HepG2 (cell line): Measurements from ENCODE around the gene LARP1. TPM values are rescaled to one million over a fixed set of nuclear protein-coding genes. Genes with fewer than 3 reads are reported as not detected.

Experiments used
- ATAC-seq: fragments of 200-7000 bp; cut with Tn5 transposase; 3 replicates; pipeline ENCODE4 v1.9.1; 2020; ENCODE audit warnings: mild to moderate bottlenecking, moderate library complexity
- BruUV-seq: library from RNA; stranded (reverse); fragments of 400-500 nt; replicated peaks from 2 replicates; lab custom pipeline; 2021; lab: Mats Ljungman, UMichigan
- CTCF ChIA-PET: fragments of 300-600 bp; formaldehyde crosslinking; extraction: SDS; loops from one replicate; lab custom pipeline; 2021; ENCODE audit warnings: low total read pairs, inconsistent platforms, low intra/inter-chr PET ratio; lab: Yijun Ruan, JAX
- POLR2A ChIA-PET: fragments of 350-600 bp; sonication (Branson Sonifier 250); formaldehyde crosslinking; loops from one replicate; lab custom pipeline; 2020; ENCODE audit warnings: antibody characterized with exemption, inconsistent platforms; lab: Yijun Ruan, JAX
- DNase-seq: peaks from one replicate; pipeline ENCODE4 v3.0.0-alpha.2; 2015; ENCODE audit warnings: low spot score
- FAIRE-seq: peaks from 3 replicates; lab custom pipeline; 2011; peaks lifted over from hg19 to GRCh38; lab: Jason Lieb, UNC
- H2AFZ ChIP-seq: one replicate; pipeline ENCODE4 v1.6.1; 2011; ENCODE audit warnings: low read length, inconsistent platforms
- H3K27ac ChIP-seq: fragments of 300-600 bp; 3 replicates; pipeline ENCODE4 v1.8.0; 2011; ENCODE audit warnings: mixed run types, mild to moderate bottlenecking, mixed read lengths, low read length, inconsistent platforms; ENCODE audit not compliant: insufficient read depth; ENCODE audit errors: extremely low read length
- H3K27me3 ChIP-seq, 2 experiments: fragments of 200-600 bp in 1 of 2; 2 replicates in 1 of 2; 3 replicates in 1 of 2; pipeline versions ENCODE4 v1.6.0 to v1.8.0; 2011; ENCODE audit warnings: low read length in 2 of 2, mild to moderate bottlenecking in 2 of 2, moderate library complexity in 2 of 2, inconsistent platforms in 1 of 2; ENCODE audit not compliant: insufficient read depth in 2 of 2, control insufficient read depth in 1 of 2
- H3K36me3 ChIP-seq, 2 experiments: fragments of 200-600 bp in 1 of 2; replicated peaks in 1 of 2; 2 replicates in 1 of 2; 3 replicates in 1 of 2; pipeline versions ENCODE4 v1.5.1 to v1.8.0; 2011; ENCODE audit warnings: low read length in 2 of 2, inconsistent platforms in 1 of 2; ENCODE audit not compliant: insufficient read depth in 2 of 2, control insufficient read depth in 1 of 2
- H3K4me1 ChIP-seq: 2 replicates; pipeline ENCODE4 v1.5.1; 2012; ENCODE audit warnings: low read length, inconsistent platforms; ENCODE audit not compliant: insufficient read depth
- H3K4me2 ChIP-seq: 2 replicates; pipeline ENCODE4 v1.6.0; 2011; ENCODE audit warnings: low read depth, low read length, inconsistent platforms
- H3K4me3 ChIP-seq, 3 experiments: fragments of 200-600 bp in 1 of 3; sonication (generic), shearing (Covaris generic) in 1 of 3; replicated peaks in 1 of 3; 2 replicates each; pipeline ENCODE4 v1.5.1; 2011 to 2016; ENCODE audit warnings: low read length in 3 of 3, inconsistent platforms in 2 of 3, low read depth in 2 of 3, mild to moderate bottlenecking in 2 of 3, control low read depth in 1 of 3, mixed read lengths in 1 of 3; ENCODE audit not compliant: insufficient read depth in 1 of 3
- H3K79me2 ChIP-seq: one replicate; pipeline ENCODE4 v1.6.1; 2011; ENCODE audit warnings: low read length, inconsistent platforms; ENCODE audit not compliant: insufficient read depth
- H3K9ac ChIP-seq: 2 replicates; pipeline ENCODE4 v1.6.0; 2011; ENCODE audit warnings: mild to moderate bottlenecking, low read depth, low read length, inconsistent platforms; ENCODE audit not compliant: insufficient read depth
- H3K9me3 ChIP-seq: 2 replicates; pipeline ENCODE4 v1.5.1; 2012; ENCODE audit warnings: mild to moderate bottlenecking, low read length
- H4K20me1 ChIP-seq: 2 replicates; pipeline ENCODE4 v1.6.0; 2011; ENCODE audit warnings: inconsistent platforms, mild to moderate bottlenecking, low read length, moderate library complexity; ENCODE audit not compliant: insufficient read depth
- LRRFIP1 ChIP-seq: sonication (generic); formaldehyde crosslinking; conservative IDR thresholded peaks from 2 replicates; pipeline ENCODE4 v1.4.0; 2020; ENCODE audit warnings: missing genetic modification reagents
- NR2F1 ChIP-seq, 2 experiments: fragments of 450-650 bp in 1 of 2; formaldehyde crosslinking in 1 of 2; IDR thresholded peaks; 2 replicates each; pipeline versions ENCODE4 v1.5.0 to v1.6.1; 2016 to 2020; ENCODE audit warnings: mild to moderate bottlenecking in 1 of 2, missing compliant biosample characterization in 1 of 2, missing genetic modification reagents in 1 of 2, moderate library complexity in 1 of 2
- POLR2A ChIP-seq, 2 experiments: IDR thresholded peaks; 2 replicates each; pipeline ENCODE4 v1.6.1; 2011; ENCODE audit warnings: low read depth in 2 of 2, low read length in 2 of 2, mild to moderate bottlenecking in 1 of 2, moderate library complexity in 1 of 2; ENCODE audit not compliant: insufficient read depth in 1 of 2
- POLR2G ChIP-seq: fragments of 200-400 bp; formaldehyde crosslinking; IDR thresholded peaks from 2 replicates; pipeline ENCODE4 v1.6.1; 2018; ENCODE audit warnings: mild to moderate bottlenecking, low read depth, low read length, moderate library complexity
- RBM22 ChIP-seq: fragments of 200-400 bp; formaldehyde crosslinking; optimal IDR thresholded peaks from 2 replicates; pipeline ENCODE3; 2017; ENCODE audit warnings: mild to moderate bottlenecking, low read length, moderate library complexity
- RXRB ChIP-seq: IDR thresholded peaks from 2 replicates; pipeline ENCODE4 v1.6.1; 2016; ENCODE audit warnings: borderline replicate concordance, missing genetic modification reagents, missing compliant biosample characterization
- ZC3H13 ChIP-seq: sonication (generic); formaldehyde crosslinking; IDR thresholded peaks from 2 replicates; pipeline ENCODE4 v1.8.1; 2023; ENCODE audit warnings: mild to moderate bottlenecking, missing genetic modification reagents, moderate library complexity
- ZNF383 ChIP-seq: sonication (generic); formaldehyde crosslinking; IDR thresholded peaks from 2 replicates; pipeline ENCODE4 v1.4.0; 2020; ENCODE audit warnings: missing genetic modification reagents, mild to moderate bottlenecking, borderline replicate concordance
- ZNF766 ChIP-seq: sonication (generic); formaldehyde crosslinking; IDR thresholded peaks from 2 replicates; pipeline ENCODE4 v1.5.0; 2020; ENCODE audit warnings: missing genetic modification reagents, borderline replicate concordance
- WGBS: methylation state at CpG from one replicate; pipeline ENCODE4 v1.1.6; 2017; ENCODE audit warnings: low lambda C conversion rate; 5-methylcytosine and 5-hydroxymethylcytosine counted together
- in situ Hi-C: cut with HindIII; loops from 2 replicates; pipeline ENCODE4 v1.10.0; 2017; ENCODE audit warnings: low pct_unique_long_range_greater_than_20kb; ENCODE audit not compliant: extremely low pct_ligation_motif_present
- intact Hi-C: fragments of 100-400 bp; cut with micrococcal nuclease; formaldehyde crosslinking; loops from one replicate; pipeline ENCODE4 v1.10.0; 2022; ENCODE audit not compliant: unreplicated experiment
- polyA plus RNA-seq, 8 experiments: library from polyadenylated mRNA; depleted of rRNA in 3 of 8; stranded (reverse) in 7 of 8; unstranded in 1 of 8; fragments of >200 nt; fragmentation: Illumina TruSeq in 4 of 8; extraction: Trizol in 4 of 8; gene quantifications; 2 replicates each; pipeline versions ENCODE4 v1.2.1 to v1.2.3, GENCODE V29; 2011 to 2016; ENCODE audit warnings: low read depth in 4 of 8, missing spikeins in 1 of 8, mixed read lengths in 1 of 8; ENCODE audit not compliant: insufficient read depth in 1 of 8
- total RNA-seq, 5 experiments: library from RNA; depleted of rRNA; stranded (reverse); fragments of >200 nt; fragmentation: Illumina TruSeq; extraction: Trizol; gene quantifications; 2 replicates each; pipeline ENCODE4 v1.2.3, GENCODE V29; 2016; ENCODE audit warnings: low read depth in 1 of 5

The LARP1 gene
- total and polyA plus RNA-seq, 2 of the 13 experiments (the other 11 are each of a cell fraction or from before 2014, with no cell fraction given): 45.2 to 61.4 TPM

GRCh38 chr5:154818471-154819116 is 63.4 kb downstream of the LARP1 start:
- no peak overlapping the region for H2AFZ ChIP-seq
- H3K4me1 ChIP-seq: peaks cover 39% of the 10 kb centered on the region
- DNase-seq: no peak
- BruUV-seq: no TSS peak
- intact Hi-C loops: loop anchor here (5.0 kb wide), 1 partner anchor 39 kb away; the partner anchor contains the start of gene CNOT8
- H3K27me3 ChIP-seq: no peaks in the 10 kb centered on the region
- peaks cover 18 to 59% of the 10 kb centered on the region in 2 experiments for H3K36me3 ChIP-seq
- ChIA-PET CTCF (no interaction called here), POLR2A (interaction anchor here (0.6 kb wide), 1 partner anchor 24 kb away, joined by 3 read pairs; no protein-coding TSS in a partner anchor)
- no peak overlapping the region for H3K9ac ChIP-seq
- no peak overlapping the region for H3K4me2 ChIP-seq
- peaks cover 3% of the 10 kb centered on the region for H4K20me1 ChIP-seq
- no peak for FAIRE-seq
- 98% methylated on average over 2 of the region's 2 CpGs for WGBS
- H3K9me3 ChIP-seq: no peaks in the 10 kb centered on the region
- in situ Hi-C loops: no loop called here
- H3K79me2 ChIP-seq: no peaks in the 10 kb centered on the region
- no peak overlapping the region for H3K27ac ChIP-seq
- no peak for ATAC-seq
- no peak overlapping the region for H3K4me3 ChIP-seq
- TF ChIP-seq ZNF766 (no peak), POLR2A (IDR thresholded peaks at IDR 0.05; ENCODE audit: insufficient read depth in 1 of 2, low read depth in 2 of 2, low read length in 2 of 2) (0 out of 4 replicates have a peak, but pooled peaks of 1 of the 2 experiments have one; percentile 19), ZC3H13 (CRISPR knock-in tag) (0 out of 2 replicates have a peak, but pooled peaks have one; percentile 14), NR2F1 (CRISPR knock-in tag; IDR thresholded peaks at IDR 0.05) (no peak), RBM22 (peak; percentile 12), ZNF383 (CRISPR knock-in tag) (no peak)

GRCh38 chr5:154819546-154819945 is 64.4 kb downstream of the LARP1 start:
- Histone ChIP-seq H3K79me2 (no peaks in the 10 kb centered on the region), H3K27ac (no peak overlapping the region), H3K36me3 (peaks cover 13 to 56% of the 10 kb centered on the region in 2 experiments), H2AFZ (no peak overlapping the region), H3K4me3 (no peak overlapping the region), H3K27me3 (no peaks in the 10 kb centered on the region), H3K9me3 (no peaks in the 10 kb centered on the region), H3K4me1 (peaks cover 49% of the 10 kb centered on the region), H4K20me1 (peaks cover 7% of the 10 kb centered on the region), H3K4me2 (no peak overlapping the region), H3K9ac (no peak overlapping the region)
- intact Hi-C loops: loop anchor here (5.0 kb wide), 1 partner anchor 38 kb away; the partner anchor contains the start of gene CNOT8
- DNase-seq (no peak), ATAC-seq (no peak), FAIRE-seq (no peak)
- POLR2A ChIA-PET: interaction anchor here (0.6 to 1.0 kb wide), 2 partner anchors 23 to 31 kb away, joined by 3 read pairs; partner anchors contain the start of gene FAXDC2
- in situ Hi-C loops: no loop called here
- no TSS peak for BruUV-seq
- TF ChIP-seq POLR2G (peak; percentile 63), RXRB (CRISPR knock-in tag) (no peak), RBM22 (peak; percentile 8), LRRFIP1 (CRISPR knock-in tag) (no peak)
- CTCF ChIA-PET: no interaction called here
- 91% methylated on average over 7 of the region's 7 CpGs for WGBS
